ENCODE results near the gene RECQL5.

DNA sequence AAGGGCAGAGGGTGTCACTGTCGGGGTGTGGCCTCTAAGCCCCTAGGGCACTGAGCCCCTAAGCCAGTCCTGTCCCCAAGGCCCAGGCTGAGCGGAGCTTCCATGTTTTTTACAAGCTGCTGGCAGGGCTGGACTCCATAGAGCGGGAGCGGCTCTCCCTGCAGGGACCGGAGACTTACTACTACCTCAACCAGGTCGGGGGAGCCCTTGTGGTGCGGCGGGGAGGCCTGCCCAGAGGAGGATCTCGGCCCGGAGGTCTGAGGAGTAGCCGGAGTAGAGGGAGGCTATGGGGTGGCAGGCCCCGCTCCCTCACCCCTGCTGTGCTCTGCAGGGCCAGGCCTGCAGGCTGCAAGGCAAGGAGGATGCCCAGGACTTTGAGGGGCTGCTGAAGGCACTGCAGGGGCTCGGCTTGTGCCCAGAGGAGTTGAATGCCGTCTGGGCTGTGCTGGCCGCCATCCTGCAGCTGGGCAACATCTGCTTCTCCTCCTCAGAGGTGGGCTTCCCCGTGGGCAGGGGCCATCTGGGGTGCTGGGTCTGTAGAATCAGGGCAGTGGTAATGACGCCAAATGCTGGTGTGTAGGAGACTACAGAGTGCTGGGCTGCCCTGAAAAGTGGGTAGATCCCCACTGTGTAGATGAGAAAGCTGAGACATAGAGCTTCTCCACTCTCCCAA, 74.5 kb downstream of the RECQL5 start:
- TF ChIP-seq, protein P1, sequence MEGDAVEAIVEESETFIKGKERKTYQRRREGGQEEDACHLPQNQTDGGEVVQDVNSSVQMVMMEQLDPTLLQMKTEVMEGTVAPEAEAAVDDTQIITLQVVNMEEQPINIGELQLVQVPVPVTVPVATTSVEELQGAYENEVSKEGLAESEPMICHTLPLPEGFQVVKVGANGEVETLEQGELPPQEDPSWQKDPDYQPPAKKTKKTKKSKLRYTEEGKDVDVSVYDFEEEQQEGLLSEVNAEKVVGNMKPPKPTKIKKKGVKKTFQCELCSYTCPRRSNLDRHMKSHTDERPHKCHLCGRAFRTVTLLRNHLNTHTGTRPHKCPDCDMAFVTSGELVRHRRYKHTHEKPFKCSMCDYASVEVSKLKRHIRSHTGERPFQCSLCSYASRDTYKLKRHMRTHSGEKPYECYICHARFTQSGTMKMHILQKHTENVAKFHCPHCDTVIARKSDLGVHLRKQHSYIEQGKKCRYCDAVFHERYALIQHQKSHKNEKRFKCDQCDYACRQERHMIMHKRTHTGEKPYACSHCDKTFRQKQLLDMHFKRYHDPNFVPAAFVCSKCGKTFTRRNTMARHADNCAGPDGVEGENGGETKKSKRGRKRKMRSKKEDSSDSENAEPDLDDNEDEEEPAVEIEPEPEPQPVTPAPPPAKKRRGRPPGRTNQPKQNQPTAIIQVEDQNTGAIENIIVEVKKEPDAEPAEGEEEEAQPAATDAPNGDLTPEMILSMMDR (IDR thresholded peaks at IDR 0.05) = no peak
- no peak for TF ChIP-seq POLR2A (IDR thresholded peaks at IDR 0.05)
